CD1c-positive myeloid dendritic cell (primary cell): Measurements from ENCODE around the gene FUS.
"Not testable (repeated sequence)": the region's sequence is repeated elsewhere in the genome, so short reads cannot be mapped to it uniquely, and the experiment has no call there.

Source experiments
- DNase-seq: peaks from one replicate; pipeline ENCODE4 v3.0.0-alpha.2; 2016; ENCODE audit errors: extremely low spot score

Gene FUS

DNA sequence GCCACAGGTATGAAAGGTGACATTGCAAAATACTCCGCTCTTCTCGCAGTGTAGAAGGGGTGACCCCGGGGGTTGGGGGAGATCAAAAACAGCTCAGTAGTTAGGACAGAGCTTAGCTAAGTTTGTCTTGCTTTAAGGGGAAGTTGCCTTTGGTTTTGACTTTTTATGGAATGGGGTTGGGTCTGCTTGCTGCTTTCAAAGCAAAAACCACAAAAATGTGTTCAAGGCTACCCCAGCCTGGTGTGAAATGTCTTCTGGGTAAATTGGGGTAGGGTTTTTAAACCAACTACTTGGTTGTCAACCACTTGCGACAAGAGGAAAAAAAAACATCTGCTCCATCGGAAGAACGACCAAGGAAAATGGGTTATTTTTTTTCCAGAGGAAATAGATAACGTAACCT, 6.2 kb downstream of the FUS start:
- peak; percentile 53 for DNase-seq

DNA sequence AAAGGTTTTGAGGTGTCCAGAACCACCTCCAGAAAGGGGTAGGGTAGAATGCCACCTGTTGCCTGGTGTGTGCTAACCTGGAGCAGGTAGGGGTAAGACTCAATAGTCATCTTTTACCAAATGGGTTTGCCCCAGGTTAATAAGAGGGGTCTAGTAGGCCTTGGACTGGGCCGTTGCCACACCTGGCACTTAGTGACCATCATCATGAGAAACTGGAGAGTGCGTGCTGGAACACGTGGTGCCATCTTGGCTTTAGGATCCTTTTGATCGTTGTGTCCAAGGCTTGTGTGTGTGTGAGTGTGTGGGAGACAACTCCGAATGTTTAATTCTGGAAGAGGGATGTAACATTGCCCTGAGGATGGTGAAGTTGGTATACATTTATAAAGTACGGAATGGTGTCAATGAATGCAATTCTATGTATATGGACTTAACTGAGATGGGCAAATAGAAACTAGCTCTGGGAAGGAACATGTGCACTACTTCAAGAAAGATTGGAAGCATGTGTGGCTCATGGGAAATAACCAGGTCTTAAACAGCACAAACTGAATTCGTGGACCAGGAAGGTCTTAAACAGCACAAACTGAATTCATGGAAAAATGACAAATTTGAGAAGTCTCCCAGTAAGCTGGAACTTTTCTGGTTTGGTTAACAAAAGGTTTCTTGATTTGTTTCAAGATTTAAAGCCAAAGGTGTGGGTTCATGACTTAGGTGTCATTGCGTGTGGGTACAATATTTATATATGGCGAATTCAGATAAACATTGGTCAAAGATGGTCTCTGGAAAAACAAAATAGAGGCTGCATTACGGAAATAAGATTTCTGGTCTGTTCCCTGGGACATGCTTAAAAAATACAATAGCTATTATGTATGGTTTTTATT, 7.2 kb downstream of the FUS start:
- DNase-seq: no peak

DNA sequence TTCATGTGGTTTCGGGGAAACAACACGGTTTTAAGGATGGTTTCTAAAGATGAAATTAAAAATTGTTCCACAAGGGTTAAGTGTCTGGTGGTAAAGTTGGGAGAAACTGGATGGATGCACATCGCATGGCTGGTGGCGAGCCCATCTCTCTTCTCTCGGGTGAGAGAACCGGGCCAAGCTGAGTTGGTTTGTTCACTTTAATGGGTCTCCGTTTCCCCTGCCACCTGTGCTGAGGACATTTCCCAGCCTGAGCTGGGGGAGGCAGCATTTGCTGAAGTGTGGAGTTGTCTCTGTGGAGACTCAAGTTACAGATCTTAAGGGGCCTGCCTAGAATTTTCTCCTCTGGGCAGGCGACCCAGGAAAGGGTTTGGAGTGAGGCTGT, 7.9 kb downstream of the FUS start:
- DNase-seq: no peak

DNA sequence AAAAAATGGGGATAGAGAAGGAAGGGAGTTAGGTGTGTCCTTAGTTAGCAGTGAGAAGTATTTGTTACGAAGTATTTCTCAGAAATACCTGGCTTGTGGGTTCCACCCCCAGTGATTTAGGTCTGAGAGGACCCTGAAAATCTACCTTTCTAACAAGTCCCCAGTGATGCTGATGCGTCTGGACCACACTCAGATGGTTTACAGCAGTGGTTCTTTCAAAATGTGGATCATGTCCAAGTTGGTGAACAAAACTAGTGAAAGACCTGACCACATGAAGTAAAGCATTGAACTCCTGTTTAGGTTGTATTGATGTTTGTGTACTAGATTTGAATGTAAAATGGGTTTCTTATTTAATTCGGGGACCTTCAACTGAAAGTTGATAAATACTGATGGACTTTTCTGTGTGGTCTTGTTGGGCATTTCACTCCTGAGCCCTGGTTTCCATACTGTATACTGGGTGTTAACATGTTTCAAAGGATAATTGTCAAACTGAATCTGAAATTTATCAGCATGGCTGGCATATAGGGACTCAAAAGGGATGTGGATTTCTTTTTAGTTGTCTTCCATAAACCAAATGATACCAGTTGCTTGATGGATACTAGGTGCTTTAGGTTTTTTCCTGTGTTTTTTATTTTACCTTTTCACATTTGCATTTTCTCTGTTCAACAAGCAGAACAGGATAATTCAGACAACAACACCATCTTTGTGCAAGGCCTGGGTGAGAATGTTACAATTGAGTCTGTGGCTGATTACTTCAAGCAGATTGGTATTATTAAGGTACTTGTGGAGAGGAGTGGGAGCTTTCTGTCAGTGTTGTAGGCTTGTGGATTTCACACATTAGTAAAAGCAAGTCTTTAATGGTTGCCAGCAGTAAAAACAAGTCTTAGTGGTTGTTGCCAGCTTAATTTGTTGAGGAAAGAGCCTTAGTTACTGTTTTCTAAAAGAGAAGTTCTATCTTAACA, 8.8 kb downstream of the FUS start:
- DNase-seq: no peak

DNA sequence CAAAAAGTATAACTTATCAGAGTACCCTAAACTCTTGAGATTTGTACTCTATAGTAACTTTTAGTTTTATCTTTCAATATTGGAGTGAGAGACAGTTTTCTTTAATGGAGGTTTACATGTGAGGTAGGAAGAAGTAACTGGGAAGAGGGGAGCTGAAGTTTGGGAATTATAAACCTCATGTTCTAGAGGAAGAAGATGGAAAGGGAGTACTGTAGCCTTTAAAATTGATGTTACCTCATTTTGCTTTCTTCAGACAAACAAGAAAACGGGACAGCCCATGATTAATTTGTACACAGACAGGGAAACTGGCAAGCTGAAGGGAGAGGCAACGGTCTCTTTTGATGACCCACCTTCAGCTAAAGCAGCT, 9.5 kb downstream of the FUS start:
- no peak for DNase-seq

DNA sequence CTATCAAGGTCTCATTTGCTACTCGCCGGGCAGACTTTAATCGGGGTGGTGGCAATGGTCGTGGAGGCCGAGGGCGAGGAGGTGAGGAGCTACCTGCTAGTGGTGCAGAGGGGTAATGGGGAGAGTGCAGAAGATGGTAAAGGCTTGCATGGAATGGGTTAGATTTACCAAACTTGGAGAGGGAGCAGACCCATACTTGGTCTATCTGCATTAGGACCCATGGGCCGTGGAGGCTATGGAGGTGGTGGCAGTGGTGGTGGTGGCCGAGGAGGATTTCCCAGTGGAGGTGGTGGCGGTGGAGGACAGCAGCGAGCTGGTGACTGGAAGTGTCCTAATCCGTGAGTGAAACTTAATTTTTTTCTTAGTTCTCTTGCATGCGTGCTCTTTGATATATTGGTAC, 10.1 kb downstream of the FUS start:
- DNase-seq: no peak

DNA sequence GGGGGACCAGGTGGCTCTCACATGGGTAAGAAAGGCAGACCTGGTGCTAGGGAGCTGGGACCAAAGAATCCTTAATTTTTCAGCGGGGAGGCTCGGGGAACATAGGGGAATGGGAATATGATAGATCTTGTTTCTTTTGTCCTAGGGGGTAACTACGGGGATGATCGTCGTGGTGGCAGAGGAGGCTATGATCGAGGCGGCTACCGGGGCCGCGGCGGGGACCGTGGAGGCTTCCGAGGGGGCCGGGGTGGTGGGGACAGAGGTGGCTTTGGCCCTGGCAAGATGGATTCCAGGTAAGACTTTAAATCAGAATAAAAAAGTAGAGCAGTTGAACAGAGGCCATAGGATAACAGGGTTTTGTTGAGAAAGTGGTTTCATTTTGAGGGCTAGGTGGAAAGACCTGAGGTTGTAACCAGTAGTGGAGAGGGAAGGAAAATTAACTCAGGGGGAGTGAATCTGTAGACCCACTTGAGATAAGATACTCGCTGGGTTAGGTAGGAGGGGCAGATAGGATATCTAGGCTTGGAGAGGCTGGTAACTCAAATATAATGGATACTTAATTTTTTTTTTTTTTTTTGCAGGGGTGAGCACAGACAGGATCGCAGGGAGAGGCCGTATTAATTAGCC, 11.0 kb downstream of the FUS start:
- no peak for DNase-seq

DNA sequence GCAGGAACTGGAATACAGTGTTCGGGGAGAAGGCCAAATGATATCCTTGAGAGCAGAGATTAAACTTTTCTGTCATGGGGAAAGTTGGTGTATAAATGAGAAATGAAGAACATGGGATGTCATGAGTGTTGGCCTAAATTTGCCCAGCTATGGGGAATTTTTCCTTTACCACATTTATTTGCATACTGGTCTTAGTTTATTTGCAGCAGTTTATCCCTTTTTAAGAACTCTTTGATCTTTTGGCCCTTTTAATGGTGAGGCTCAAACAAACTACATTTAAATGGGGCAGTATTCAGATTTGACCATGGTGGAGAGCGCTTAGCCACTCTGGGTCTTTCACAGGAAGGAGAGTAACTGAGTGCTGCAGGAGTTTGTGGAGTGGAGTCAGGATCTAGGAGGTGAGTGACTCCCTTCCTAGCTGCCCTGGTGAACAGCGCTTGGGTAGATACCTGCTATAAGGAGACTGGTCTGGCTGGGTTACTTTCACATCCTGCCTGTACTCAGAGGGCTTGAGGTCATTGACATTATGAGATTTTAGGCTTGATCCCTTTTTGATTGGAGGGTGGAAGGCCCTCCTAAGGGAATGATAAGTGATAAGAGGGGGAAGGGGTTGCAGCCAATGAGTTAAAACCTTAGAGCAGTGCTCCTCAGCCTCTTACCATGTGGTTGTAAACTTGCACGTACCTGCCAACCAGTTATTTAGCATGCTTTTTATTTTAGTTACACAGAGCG, 11.9 kb downstream of the FUS start:
- DNase-seq: no peak

DNA sequence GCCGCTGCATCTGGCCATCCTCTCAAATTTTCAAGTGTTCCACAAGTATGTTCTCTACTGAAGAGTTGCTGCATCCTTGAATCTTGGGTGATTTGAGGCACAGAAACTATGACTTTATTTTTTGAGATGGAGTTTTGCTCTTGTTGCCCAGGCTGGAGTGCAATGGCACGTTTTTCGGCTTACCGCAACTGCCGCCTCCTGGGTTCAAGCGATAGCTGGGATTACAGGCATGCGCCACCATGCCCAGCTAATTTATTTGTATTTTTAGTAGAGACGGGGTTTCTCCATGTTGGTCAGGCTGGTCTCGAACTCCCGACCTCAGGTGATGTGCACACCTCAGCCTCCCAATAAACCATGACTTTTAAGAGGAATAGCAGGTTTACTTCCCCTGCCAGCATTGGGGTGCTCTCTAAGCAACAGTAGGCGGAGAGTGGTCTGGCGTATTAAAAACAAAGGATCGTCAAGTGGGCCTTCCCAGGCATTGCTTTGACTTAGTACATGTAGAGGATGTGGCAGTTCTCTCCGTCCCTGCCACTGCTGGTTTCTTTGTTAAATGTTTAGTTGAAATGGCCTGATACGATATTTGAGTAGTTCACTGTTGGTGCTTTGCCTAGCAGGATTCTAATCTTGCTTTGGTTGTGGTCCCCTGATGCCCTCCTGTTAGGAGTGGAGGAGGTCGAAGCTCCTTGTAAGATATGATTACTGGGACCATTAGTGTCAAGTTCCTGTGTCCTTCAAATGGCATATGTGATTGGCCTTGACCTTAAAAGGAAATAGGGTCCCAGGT, 13.1 kb downstream of the FUS start:
- no peak for DNase-seq

DNA sequence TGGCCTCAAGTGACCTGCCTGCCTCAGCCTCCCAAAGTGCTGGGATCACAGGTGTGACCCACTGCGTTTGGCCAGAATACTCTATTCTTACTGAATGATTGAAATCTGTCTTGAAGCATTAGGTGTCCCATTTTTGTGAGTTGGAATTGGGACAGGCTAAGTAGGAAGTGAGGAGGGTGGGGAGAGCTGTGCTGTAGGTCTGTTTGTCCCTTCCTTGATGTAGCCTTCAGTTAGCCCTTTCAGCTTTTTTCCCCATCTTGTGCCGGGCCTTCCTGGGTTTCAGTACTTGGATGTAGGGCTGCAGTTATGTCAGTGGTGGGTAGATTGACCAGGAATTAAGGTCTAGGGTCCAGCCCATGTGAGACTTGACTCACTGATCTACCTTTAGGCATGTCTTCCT, 13.9 kb downstream of the FUS start:
- DNase-seq: no peak

DNA sequence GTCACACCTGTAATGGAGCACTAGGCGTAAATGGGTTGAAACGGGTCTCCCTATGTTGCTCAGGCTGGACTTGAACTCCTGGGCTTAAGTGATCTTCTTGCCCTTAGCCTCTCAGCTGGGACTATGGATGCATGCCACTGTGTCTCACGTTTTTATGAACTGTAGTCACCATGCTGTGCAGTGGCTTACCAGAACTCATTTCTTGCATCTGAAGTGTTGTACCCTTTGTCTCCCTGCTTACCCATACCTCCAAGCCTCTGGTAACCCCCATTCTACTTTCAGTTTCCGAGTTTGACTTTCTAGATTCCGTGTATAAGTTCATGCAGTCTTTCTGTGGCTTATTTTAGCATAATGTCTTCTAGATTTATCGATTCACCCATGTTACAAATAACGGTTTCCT, 15.0 kb downstream of the FUS start:
- no peak for DNase-seq

DNA sequence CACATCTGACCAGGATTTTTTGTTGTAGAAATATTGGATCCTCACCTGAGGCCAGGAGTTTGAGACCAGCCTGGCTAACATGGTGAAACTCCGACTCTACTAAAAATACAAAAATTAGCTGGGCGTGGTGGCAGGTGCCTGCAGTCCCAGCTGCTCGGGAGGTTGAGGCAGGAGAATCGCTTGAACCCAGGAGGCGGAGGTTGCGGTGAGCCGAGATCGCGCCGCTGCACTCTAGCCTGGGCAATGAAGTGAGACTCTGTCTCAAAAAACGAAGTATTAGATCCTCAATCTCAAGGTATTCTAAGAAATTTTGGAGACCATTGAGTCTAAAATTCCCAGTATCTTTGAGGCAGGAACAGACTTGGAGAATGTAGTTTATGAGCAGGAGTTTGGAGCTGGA, 15.9 kb downstream of the FUS start:
- DNase-seq: not testable (repeated sequence)

DNA sequence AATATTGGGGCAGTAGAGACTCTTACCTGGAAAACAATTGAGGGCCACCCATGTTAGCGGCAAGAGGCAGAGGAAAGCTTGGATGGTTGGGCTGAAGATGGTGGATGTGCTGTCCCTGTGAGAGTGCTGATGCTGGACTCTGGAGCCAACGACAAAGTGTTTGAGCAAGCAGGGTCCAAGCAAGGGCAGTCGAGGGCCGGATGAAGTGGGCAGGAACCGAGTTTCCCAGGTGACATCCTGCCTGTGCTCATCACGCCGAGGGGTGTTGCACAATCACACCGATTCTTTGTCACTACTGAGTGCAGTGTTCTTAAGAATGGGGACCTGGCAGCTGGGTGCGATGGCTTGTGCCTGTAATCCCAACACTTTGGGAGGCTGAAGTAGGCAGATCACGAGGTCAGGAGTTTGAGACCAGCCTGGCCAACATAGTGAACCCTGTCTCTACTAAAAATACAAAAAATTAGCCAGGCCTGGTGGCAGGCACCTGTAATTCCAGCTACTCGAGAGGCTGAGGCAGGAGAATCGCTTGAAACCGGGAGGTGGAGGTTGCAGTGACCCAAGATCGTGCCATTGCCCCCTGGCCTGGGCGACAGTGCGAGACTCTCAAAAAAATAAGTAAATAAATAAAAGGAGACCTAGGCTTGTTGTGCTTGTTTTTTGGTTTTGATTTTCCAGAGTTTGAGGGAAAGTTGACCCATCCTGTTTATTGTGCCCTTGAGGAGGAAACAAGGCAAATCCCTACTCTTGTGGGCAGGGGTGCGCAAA, 16.6 kb downstream of the FUS start:
- DNase-seq: peak; percentile 50

DNA sequence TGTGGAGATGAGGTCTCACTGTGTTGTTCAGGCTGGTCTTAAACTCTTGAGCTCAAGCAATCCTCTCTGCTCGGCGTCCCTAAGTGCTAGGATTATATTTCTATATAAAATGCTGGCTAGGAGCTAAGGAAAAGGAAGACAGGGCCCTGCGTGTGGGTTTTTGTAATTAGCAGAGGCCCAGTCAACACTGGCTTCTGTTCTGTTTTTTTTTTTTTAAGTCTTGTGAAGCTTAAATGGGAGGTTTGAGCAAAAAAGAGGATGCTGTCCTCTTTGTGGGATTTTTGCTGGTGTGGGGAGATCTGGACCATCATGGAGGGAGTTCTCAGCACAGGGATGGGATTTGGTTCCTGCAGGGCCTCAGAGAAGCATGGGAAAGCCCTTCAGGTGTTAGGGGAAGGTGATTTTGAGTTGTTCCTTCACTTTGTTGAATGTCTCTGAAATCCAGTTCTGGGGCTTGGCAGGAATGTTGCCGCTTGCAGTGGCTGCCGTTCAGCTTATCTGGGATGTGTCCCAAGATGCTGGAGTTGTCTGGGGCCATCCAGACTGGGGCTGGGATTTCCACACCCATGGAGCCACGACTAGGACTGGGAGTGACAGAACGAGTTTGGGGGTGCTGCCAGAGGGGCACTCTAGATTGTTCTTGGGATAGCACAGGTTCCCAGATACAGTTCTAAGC, 18.4 kb downstream of the FUS start:
- DNase-seq: peak; percentile 55

DNA sequence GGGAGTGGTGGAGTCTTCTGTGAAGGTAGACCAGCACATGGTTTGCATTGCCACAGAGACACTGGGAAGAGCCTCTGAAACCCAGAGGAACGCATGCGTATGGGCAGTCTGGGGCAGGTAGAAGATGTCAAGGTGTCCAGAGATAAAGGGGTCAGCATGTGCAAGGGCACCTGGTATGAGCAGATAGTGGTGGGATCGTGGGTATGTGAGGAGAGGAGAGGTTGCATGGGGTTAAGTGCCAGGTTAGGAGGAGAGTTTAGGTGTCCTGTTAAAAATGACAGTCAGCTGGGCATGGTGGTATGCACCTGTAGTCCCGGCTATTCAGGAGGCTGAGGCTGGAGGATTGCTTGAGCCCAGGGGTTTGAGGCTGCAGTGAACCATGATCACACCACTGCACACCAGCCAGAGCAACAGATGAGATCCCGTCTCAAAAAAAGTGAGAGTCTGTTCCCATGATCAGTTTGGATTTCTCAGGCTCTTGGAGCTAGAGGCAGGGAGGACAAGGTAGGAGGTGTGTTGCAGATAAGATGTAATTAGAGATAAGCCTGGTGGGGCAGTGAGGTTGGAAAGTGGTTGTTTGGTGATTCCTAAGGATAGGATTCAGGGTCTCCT, 19.6 kb downstream of the FUS start:
- no peak for DNase-seq

DNA sequence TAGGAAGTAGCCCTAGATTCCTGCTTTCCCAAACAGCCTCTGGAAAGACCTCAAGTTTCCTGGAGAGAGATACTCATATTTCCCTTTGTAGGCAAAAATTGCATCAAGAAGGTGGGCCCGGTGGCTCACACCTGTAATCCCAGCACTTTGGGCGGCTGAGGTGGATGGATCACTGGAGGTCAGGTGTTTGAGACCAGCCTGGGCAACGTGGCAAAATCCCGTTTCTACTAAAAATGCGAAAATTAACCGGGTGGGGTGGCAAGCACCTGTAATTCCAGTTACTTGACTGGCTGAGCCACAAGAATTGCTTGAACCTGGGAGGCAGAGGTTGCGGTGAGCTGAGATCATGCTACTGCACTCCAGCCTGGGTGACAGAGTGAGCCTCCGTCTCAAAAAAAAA, 20.2 kb downstream of the FUS start:
- not testable (repeated sequence) for DNase-seq

DNA sequence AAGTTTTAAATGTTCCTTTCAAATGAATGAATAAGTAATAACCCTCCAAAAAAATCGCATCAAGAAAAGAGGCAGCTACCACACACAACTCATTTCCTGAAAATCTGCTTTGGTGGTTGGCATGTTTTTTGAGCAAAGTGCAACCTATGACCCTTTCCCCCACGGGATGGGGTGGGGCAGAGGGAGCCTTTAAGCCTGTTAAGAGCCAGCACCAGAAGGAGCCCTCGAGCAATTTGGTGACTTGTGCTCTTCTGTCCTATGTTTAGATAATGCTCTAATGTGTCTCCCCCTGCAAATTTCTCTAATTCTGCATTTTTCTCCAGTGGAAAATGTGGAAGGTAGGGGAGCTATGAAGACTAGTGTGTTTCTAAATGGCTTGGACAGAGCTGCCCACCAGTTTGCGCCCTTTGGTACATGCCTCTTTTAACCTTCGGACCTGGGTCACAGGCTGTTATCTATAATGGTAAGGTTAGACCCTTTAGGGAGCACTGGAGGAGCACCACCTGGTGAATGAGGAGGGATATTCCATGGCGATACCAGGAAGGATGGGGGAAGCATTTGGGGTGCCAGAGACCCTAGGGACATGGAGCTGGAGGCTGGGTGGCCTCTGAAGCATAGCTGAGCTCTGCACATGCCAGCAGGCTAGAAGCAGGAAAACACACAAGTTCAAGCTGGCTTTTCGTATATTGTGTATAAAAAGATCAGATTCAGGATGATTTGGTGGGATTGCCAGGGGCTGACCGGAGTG, 21.1 kb downstream of the FUS start:
- DNase-seq: peak; percentile 72
